K562 (cell line): ENCODE measurements around the gene SRRT. TPM values are rescaled to one million over a fixed set of nuclear protein-coding genes. Genes with fewer than 3 reads are reported as not detected.
A peak's percentile ranks its signal among the peaks of the same experiment; 100 is the strongest.

Experiments used
- ELF1 ChIP-seq: fragments of 200-800 bp; sonication (Bioruptor generic); IDR thresholded peaks from 2 replicates; pipeline ENCODE4 v1.6.1; 2016; ENCODE audit warnings: missing genetic modification characterization, missing compliant biosample characterization
- EP300 ChIP-seq: IDR thresholded peaks from 2 replicates; pipeline ENCODE4 v1.6.1; 2012; ENCODE audit warnings: low read length, improper control_type of control experiment
- FIP1L1 ChIP-seq: fragments of 200-400 bp; formaldehyde crosslinking; IDR thresholded peaks from 2 replicates; pipeline ENCODE4 v1.6.1; 2018; ENCODE audit warnings: mild to moderate bottlenecking, low read depth, low read length; ENCODE audit not compliant: poor library complexity, severe bottlenecking
- HNRNPH1 ChIP-seq: fragments of 200-400 bp; formaldehyde crosslinking; optimal IDR thresholded peaks from 2 replicates; pipeline ENCODE3; 2017; ENCODE audit warnings: low read depth, mild to moderate bottlenecking, low read length, moderate library complexity
- polyA plus RNA-seq, 8 experiments: library from polyadenylated mRNA; depleted of rRNA in 4 of 8; stranded (reverse) in 5 of 8; unstranded in 3 of 8; fragments of >200 nt; fragmentation: Nextera tagmentation in 2 of 8; fragmentation: Illumina TruSeq in 1 of 8; extraction: Ambion mirVana in 2 of 8; extraction: Trizol in 1 of 8; gene quantifications; 2 replicates each; pipeline versions ENCODE4 v1.2.1 to v1.2.3, GENCODE V29; 2011 to 2014; ENCODE audit warnings: inconsistent platforms in 1 of 8, missing spikeins in 1 of 8
- total RNA-seq, 7 experiments: library from RNA; depleted of rRNA in 6 of 7; stranded (reverse); fragments of >200 nt in 6 of 7; fragmentation: Illumina TruSeq in 2 of 7; extraction: Trizol in 2 of 7; gene quantifications; 2 replicates each; pipeline versions ENCODE4 v1.2.1 to v1.2.3, GENCODE V29; 2011 to 2021; ENCODE audit warnings: low replicate concordance in 1 of 7
- TF ChIP-seq, protein P1 (sequence below): fragments of 450-650 bp; IDR thresholded peaks from 2 replicates; pipeline ENCODE4 v1.6.1; 2016; ENCODE audit warnings: mild to moderate bottlenecking, moderate library complexity
- TF ChIP-seq, protein P2 (sequence below), 2 experiments: fragments of 450-650 bp; IDR thresholded peaks; 2 replicates each; pipeline ENCODE4 v1.6.1; 2016; ENCODE audit warnings: mild to moderate bottlenecking in 2 of 2, borderline replicate concordance in 1 of 2, low read depth in 1 of 2, moderate library complexity in 1 of 2

The SRRT gene
- total and polyA plus RNA-seq, 9 of the 15 experiments (the other 6 are each of a cell fraction or from before 2014, with no cell fraction given) = 10.3 to 263 (median 84.4) TPM

DNA sequence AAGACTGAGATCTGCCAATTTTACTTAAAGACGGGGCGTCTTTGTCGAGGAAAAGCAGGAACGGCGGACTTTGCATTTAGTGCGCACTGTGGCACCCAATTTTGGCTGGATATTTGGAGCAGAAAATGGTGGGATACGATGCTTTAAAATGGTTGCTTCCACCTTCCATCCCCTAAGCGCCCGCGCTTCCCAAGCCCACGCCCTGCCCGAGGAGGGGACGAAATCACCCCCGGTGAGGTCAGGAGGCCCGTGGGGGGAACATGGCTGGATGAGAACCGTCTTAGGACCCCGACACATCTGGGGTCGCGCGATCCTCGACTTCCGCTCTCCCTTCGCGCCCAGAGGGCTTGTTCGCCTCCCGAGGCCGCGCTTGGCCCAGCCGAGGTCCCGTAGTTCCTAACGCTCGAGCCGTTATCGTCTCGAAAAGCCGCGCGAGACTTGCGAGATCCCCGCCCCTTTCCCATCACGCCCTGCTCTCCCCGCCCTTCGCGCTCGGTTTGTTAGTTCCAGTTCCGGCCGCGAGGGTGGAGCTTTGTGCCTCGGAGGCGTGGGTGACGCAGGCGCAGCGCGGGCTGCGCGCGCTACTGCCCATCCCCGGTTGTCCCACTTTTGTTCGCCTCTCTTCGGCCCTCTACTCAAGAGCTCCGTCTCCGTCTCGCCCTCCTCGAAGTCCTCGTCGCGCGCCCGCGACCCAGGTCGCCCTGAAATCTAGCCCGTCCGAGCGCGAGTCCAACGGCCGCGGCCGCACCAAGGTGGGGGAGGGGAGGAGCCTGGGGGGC lies at the start of gene SRRT (continued):
- TF ChIP-seq FIP1L1 (peak; percentile 94), HNRNPH1 (no peak), ELF1 (tag) (peak; percentile 89), EP300 (peak; percentile 56)
- TF ChIP-seq, protein P1, sequence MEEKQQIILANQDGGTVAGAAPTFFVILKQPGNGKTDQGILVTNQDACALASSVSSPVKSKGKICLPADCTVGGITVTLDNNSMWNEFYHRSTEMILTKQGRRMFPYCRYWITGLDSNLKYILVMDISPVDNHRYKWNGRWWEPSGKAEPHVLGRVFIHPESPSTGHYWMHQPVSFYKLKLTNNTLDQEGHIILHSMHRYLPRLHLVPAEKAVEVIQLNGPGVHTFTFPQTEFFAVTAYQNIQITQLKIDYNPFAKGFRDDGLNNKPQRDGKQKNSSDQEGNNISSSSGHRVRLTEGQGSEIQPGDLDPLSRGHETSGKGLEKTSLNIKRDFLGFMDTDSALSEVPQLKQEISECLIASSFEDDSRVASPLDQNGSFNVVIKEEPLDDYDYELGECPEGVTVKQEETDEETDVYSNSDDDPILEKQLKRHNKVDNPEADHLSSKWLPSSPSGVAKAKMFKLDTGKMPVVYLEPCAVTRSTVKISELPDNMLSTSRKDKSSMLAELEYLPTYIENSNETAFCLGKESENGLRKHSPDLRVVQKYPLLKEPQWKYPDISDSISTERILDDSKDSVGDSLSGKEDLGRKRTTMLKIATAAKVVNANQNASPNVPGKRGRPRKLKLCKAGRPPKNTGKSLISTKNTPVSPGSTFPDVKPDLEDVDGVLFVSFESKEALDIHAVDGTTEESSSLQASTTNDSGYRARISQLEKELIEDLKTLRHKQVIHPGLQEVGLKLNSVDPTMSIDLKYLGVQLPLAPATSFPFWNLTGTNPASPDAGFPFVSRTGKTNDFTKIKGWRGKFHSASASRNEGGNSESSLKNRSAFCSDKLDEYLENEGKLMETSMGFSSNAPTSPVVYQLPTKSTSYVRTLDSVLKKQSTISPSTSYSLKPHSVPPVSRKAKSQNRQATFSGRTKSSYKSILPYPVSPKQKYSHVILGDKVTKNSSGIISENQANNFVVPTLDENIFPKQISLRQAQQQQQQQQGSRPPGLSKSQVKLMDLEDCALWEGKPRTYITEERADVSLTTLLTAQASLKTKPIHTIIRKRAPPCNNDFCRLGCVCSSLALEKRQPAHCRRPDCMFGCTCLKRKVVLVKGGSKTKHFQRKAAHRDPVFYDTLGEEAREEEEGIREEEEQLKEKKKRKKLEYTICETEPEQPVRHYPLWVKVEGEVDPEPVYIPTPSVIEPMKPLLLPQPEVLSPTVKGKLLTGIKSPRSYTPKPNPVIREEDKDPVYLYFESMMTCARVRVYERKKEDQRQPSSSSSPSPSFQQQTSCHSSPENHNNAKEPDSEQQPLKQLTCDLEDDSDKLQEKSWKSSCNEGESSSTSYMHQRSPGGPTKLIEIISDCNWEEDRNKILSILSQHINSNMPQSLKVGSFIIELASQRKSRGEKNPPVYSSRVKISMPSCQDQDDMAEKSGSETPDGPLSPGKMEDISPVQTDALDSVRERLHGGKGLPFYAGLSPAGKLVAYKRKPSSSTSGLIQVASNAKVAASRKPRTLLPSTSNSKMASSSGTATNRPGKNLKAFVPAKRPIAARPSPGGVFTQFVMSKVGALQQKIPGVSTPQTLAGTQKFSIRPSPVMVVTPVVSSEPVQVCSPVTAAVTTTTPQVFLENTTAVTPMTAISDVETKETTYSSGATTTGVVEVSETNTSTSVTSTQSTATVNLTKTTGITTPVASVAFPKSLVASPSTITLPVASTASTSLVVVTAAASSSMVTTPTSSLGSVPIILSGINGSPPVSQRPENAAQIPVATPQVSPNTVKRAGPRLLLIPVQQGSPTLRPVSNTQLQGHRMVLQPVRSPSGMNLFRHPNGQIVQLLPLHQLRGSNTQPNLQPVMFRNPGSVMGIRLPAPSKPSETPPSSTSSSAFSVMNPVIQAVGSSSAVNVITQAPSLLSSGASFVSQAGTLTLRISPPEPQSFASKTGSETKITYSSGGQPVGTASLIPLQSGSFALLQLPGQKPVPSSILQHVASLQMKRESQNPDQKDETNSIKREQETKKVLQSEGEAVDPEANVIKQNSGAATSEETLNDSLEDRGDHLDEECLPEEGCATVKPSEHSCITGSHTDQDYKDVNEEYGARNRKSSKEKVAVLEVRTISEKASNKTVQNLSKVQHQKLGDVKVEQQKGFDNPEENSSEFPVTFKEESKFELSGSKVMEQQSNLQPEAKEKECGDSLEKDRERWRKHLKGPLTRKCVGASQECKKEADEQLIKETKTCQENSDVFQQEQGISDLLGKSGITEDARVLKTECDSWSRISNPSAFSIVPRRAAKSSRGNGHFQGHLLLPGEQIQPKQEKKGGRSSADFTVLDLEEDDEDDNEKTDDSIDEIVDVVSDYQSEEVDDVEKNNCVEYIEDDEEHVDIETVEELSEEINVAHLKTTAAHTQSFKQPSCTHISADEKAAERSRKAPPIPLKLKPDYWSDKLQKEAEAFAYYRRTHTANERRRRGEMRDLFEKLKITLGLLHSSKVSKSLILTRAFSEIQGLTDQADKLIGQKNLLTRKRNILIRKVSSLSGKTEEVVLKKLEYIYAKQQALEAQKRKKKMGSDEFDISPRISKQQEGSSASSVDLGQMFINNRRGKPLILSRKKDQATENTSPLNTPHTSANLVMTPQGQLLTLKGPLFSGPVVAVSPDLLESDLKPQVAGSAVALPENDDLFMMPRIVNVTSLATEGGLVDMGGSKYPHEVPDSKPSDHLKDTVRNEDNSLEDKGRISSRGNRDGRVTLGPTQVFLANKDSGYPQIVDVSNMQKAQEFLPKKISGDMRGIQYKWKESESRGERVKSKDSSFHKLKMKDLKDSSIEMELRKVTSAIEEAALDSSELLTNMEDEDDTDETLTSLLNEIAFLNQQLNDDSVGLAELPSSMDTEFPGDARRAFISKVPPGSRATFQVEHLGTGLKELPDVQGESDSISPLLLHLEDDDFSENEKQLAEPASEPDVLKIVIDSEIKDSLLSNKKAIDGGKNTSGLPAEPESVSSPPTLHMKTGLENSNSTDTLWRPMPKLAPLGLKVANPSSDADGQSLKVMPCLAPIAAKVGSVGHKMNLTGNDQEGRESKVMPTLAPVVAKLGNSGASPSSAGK = peak; percentile 87
- TF ChIP-seq, protein P2, sequence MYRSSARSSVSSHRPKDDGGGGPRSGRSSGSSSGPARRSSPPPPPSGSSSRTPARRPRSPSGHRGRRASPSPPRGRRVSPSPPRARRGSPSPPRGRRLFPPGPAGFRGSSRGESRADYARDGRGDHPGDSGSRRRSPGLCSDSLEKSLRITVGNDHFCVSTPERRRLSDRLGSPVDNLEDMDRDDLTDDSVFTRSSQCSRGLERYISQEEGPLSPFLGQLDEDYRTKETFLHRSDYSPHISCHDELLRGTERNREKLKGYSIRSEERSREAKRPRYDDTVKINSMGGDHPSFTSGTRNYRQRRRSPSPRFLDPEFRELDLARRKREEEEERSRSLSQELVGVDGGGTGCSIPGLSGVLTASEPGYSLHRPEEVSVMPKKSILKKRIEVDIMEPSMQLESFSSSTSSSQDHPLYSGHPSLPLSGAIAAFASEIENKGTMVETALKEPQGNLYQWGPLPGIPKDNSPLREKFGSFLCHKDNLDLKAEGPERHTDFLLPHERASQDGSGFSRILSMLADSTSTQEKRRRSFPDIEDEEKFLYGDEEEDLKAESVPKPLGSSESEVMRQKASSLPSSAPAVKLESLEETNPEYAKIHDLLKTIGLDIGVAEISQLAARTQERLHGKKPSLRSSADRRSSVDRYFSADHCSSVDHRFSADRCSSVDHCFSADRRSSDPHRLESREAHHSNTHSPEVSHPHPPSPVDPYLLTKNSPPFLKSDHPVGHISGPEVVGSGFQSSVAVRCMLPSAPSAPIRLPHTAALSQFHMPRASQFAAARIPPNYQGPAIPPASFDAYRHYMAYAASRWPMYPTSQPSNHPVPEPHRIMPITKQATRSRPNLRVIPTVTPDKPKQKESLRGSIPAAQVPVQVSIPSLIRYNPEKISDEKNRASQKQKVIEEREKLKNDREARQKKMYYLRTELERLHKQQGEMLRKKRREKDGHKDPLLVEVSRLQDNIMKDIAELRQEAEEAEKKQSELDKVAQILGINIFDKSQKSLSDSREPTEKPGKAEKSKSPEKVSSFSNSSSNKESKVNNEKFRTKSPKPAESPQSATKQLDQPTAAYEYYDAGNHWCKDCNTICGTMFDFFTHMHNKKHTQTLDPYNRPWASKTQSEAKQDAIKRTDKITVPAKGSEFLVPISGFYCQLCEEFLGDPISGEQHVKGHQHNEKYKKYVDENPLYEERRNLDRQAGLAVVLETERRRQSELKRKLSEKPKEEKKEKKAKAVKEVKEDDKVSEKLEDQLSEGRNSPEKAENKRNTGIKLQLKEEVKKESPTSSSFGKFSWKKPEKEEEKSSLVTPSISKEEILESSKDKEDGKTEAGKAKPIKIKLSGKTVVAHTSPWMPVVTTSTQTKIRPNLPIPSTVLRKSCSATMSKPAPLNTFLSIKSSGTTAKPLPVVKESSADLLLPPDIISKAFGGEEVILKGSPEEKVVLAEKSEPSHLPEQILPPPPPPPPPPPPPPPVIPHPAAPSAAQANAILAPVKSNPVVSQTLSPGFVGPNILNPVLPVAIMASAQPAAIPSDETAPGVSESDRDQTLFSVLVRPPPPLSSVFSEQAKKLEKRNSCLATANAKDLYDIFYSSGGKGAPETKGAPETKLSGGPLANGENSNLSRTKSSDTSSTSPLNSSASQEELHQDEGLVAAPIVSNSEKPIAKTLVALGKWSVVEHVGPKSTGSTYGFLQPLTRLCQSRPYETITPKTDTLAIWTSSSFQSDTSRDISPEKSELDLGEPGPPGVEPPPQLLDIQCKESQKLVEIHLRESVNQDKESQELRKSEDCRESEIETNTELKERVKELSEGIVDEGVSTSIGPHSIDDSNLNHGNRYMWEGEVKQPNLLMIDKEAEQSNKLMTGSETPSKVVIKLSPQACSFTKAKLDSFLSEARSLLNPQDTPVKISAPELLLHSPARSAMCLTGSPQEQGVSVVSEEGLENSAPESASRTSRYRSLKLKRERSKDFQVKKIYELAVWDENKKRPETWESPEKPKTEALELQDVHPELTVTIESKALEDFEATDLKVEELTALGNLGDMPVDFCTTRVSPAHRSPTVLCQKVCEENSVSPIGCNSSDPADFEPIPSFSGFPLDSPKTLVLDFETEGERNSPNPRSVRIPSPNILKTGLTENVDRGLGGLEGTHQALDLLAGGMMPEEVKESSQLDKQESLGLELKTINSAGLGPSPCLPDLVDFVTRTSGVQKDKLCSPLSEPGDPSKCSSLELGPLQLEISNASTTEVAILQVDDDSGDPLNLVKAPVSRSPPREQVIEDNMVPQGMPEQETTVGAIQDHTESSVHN (IDR thresholded peaks at IDR 0.05; ENCODE audit: borderline replicate concordance in 1 of 2, low read depth in 1 of 2) = peak in 1 of 2 experiments; percentile 88; a peak in 2 of 4 replicates
